CD4-positive, alpha-beta T cell treated with Interleukin-12 subunit alpha and Interleukin-12 subunit beta, for 1 hour (primary cell): ENCODE results near the gene SV2B.
"Not testable (repeated sequence)": the region's sequence is repeated elsewhere in the genome, so short reads cannot be mapped to it uniquely, and the experiment has no call there.

ENCODE experiments used
- DNase-seq: peaks from one replicate; pipeline ENCODE4 v3.0.0-alpha.2; 2020

Gene SV2B, protein sequence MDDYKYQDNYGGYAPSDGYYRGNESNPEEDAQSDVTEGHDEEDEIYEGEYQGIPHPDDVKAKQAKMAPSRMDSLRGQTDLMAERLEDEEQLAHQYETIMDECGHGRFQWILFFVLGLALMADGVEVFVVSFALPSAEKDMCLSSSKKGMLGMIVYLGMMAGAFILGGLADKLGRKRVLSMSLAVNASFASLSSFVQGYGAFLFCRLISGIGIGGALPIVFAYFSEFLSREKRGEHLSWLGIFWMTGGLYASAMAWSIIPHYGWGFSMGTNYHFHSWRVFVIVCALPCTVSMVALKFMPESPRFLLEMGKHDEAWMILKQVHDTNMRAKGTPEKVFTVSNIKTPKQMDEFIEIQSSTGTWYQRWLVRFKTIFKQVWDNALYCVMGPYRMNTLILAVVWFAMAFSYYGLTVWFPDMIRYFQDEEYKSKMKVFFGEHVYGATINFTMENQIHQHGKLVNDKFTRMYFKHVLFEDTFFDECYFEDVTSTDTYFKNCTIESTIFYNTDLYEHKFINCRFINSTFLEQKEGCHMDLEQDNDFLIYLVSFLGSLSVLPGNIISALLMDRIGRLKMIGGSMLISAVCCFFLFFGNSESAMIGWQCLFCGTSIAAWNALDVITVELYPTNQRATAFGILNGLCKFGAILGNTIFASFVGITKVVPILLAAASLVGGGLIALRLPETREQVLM

DNA sequence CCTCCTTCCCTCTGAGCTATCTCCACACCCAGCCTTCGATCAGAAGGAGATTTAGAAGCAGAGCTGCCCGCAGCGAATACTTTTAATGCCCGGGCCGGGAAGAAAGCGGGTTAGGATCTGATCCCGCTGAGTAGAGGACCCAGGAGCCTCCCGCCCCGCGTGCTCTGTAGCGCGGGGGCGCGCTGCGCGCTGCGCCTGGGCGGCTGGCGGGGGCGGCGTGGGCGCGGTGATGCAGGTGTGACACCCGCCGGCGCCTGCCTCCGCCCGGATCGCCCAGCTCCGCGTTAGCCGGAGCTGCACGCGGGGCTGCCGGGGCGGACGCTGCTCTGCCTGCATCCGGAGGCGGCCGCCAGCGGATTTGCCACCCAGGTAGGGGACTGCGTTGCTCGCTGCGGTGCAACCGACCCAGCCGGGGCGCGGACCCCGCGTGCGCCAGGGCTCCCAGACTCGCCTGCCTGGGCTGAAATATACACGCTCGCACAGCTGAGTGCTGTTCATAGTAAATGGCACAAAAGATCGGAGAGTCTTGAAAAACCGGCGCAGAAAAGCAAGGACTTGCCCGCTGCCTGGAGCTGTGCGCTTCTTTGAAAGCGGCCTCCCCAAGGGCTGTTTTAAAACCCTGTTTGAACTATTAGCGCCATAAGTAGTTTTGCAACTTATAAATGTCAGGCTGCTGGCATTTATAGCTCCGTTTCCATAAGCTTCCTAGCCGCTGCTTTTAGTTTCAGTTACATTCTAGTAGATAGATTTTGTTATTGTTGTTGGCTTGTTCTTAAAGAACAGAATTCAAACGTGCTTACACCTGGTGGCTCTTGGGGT, at the start of gene SV2B:
Gene SV2B (plus strand): TSS at position 263 of the 819 bp plus-strand sequence. CDS start 126,007 bp downstream, outside the sequence.
- DNase-seq: peak; percentile 34

DNA sequence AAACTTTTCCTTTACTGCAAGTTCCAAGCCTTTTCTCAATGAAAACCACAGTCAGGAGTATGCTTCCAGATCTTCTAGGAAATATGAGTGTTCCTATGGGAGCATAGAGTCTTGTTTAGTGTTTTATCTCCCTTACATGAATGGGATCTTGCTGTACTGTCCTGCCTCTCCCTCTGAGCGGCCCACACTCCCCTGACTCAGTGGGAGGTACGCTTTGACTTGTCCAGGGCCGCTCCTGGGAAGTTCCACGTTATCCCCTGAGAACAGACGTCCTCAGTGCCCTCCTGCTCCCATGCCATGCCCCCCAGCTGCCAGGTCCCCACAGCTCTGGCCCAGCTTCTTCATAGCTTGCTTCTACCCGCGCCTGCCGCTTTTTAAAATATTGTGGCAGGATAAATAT, 48.8 kb upstream of the SV2B start:
- DNase-seq: no peak

DNA sequence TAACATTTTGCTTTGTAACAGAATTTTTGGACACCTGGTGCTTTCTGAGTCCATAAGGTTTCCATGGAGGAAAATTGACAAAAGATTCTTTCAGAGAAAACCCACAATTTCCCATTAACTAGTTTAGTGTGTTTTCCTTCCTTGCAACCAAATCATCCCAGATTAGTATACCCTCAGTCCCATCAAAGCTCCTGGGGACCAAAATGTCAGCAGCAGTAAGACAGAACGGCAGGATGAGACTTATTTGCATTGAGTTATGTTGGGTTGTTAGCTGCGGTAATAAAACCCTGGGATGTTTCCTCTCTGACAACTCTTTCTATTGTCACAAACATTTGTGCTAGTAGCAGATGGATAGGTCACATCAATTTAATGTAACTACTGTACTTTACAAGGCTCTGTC, 45.2 kb upstream of the SV2B start:
- DNase-seq: no peak

DNA sequence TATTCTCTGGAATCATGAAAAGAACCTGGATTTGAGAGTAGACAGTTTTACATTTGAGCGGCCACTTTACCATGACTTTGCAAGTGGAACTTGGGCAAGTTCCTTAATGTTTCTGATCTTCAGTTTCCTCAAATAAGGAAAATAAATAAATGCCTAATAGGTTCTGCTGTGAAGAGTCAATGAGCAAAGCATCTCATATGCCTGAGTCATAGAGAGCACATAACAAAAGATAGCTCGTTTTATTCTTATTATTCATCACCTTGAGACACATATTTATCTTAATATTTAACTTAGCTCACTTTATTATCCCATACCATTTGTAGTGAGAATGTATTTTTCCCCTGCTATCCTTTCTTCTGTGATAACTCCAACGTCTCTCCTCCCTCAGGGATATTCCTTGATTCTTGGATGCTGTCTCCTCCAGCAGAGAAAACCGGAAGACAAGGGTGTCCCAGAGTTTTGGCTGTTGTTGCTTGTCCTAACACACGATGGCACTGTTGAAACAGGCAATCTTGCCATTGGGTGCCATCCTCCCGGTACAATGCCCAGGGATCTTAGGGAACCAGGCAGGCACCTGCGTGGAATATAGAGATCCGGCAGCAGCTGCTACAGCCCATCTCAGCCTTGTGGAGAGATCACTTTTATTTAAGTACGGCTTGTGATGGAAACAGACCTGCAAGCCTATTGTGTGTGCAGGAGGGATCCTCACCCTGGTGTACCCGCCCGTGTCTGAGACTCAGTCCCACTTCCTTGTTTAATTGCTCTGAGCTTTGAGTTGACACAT, 44.3 kb upstream of the SV2B start:
- DNase-seq: peak; percentile 41

DNA sequence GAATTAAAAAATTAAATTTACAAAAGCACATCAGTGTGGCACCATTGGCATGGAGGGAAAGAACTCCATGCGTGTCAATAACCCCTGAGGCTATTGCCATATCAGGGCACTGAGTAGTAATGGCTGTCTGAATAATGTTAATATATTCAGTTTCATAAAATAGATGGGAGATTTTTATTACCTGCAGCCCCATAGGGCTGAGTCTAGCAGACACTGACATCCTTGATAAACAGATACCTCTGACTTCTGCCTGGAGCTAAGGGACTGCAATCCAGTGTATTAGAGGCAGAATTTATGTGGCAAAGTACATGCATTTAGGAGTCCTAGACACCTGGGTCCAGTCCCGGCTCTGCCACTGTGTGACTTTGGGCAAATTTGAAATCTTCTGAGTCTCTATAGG, 38.8 kb upstream of the SV2B start:
- no peak for DNase-seq

DNA sequence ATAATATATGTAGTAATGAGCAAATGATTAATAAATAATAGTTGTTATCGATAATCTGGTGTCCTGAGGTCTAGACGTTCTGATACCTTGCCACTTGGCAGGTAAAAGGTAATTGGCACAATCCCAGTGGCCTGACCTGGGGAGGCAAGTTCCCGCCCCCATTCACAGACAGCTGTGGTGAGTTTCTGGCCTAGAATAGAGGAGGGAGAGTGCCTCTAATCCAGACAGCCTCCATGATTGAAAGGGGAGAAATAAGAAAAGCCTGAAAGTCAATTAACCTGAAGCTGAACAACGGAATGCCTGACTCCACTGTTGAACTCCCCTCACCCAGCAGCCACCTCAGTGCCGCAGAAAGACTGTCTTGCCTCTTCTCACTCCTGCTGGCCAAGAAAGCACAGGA, 38.1 kb upstream of the SV2B start:
- no peak for DNase-seq

DNA sequence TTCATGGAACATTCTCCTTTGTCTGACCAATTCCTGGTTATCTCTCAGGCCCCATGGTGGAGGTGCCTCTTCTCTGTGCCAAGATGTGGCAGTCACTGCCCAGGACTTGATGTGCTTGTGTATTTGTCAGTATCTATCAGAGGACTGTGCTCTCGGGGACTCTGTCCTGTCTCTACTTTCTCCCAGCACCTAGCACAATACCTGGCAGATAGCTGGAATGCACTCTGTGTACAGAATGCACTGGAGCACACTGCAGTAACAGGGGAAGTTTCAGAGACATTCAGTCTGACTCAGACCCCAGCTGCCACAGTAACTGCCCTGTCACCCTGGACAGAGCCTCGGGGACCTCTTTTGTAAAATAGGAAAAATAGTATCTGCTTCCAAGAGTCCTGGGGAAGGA, 34.6 kb upstream of the SV2B start:
- no peak for DNase-seq

DNA sequence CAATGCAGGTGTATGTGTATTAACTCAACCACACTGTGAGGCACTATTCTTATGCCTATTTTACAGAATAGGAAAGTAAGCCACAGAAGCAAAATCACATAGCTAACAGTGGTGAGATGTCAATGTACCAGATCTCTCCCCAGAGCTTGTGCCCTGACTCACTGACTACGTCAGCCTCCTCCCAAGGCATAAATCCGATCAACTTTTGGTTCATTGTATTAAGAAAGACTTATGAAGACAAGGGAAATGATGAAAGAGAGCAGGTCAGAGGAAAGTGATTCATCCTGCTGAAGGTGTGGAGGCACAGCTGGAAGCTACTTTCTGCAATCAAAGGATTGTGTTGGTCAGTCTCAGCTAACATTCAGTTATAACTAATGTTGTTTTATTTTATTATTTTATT, 33.0 kb upstream of the SV2B start:
- DNase-seq: no peak

DNA sequence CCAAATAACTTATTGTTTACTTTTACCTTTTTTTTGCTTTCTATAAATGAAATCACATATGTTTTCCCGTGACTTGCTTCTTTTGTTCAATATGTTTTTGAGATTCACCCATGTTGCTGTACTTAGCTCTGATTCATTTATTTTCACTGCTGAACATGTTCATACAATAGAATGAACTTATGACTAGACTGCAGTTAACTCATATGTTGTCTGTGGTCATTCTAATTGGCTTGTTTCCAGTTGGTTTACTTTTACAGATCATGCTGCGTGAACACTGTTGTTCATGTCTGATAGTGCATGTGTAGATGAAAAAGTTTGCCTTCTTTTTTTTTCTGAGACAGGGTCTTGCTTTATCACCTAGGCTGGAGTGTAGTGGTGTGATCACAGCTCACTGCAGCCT, 31.6 kb upstream of the SV2B start:
- DNase-seq: no peak

DNA sequence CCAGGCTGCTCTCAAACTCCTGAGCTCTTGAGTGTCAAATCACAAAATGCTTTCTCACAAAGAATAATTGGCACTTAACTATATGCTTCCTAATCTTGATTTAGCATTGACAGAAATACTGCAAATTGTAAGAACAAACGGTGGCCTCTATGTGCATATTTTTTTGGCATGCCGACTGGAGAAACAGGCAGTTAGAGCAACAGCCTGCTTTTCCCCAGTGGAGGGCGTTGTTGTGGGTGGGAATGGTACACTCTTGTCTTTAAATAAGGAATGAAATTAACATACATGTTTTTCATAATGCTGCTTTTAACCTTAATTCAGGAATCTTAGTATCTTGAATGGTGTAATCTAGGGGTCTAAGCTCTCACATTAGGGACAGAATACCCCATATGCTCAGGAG, 31.1 kb upstream of the SV2B start:
- no peak for DNase-seq

DNA sequence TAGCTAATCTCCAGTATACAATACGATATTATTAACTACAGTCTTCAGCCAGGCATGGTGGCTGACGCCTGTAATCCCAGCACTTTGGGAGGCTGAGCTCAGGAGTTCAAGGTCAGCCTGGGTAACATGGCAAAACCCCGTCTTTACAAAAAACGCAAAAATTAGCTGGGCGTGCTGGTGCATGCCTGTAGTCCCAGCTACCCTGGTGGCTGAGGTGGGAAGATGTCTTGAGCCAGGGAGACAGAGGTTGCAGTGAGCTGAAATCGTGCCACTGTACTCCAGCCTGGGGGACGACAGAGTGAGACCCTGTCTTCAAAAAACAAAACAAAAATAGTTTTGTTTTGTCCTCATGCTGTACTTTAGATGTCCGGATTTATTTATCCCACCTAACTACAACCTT, 29.2 kb upstream of the SV2B start:
- no peak for DNase-seq

DNA sequence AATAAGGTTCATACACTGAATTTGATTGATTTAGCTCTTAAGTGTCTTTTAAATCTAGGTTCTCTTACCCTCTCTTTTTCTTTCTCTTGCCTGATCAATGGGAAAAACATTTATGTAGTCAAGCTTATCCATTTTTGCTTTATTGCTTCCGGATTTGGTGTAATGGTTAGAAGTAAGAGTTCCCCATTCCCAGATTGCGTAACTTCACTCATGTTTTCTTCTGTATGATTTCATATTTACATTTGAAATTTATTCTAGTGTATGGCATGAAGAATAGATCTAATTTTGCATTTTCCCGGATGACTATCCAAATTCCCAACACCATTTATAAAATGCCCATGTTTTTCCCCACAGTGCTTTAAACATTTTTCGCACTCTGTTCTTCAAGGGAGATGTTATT, 27.9 kb upstream of the SV2B start:
- DNase-seq: no peak

DNA sequence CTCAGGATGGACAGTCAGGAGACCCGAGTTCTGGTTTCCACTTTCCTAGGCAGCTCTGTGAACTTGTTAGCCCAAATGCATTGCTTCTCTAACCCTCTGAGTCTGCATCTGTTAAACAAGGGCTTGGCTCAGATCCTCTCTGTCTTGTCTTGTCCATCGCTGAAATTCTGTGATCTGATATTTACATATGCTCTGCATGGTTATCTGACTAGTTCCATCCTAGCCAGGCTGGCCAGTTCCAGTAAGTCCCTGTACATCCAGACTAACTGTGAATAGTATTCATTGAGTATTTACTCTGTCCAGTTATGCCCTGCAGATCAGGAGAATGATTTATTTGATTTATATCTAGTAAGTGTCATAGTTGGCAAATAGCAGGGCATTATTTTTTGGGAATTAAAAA, 27.0 kb upstream of the SV2B start:
- DNase-seq: no peak

DNA sequence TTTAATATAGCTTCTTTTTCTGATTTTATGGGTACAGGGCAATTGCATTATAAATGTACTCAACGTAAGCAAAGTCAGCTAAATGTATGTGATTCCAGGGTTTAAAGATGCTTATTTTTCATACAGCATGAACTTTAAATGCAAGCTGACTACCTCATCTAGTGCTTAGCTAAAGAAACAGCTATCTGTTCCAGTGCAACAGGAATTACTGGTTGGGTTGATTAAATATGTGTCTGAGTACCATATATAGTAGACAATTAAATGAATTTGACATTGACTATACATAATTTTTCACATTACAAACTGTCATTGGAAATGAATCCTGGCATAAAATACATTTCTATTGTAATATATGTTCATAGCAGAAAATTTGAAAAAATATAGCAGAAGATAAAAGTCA, 26.3 kb upstream of the SV2B start:
- DNase-seq: no peak

DNA sequence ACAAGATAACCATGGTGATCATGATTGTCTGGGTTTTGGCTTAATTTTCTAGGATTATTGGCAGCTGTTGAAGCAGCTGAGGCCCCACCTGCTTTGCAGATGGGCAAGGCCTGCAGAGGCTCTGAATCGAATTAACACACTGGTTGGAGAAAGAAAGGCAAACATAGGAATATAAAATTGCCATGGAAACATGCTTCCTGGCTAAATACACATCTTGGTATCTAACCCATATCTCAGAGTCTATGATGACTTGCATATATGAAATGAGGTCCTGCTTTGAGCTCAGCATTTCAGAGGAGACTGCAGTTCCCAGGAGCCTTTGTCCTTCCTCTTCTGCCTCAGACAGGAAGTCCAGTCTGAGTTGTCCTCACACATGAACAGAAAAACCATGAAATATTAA, 24.3 kb upstream of the SV2B start:
- DNase-seq: no peak

DNA sequence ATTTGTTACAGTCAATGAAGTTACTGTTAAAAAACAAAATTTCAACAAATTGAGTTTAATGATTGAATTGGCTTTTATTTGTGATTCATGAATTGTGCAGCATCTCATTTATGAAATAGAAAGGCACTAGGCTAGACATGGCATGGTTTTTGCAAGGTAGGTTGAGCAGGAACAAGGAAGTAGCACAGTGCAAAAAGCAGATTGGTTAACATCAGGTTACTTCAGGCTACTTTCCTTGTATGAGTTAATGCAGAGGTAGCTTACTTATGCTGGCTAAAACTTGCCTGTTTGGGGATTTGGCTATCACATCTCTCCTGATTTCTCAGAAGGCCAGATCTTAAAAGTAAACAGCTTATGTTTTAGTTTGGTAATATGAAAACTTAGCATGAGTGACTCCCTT, 23.0 kb upstream of the SV2B start:
- DNase-seq: no peak

DNA sequence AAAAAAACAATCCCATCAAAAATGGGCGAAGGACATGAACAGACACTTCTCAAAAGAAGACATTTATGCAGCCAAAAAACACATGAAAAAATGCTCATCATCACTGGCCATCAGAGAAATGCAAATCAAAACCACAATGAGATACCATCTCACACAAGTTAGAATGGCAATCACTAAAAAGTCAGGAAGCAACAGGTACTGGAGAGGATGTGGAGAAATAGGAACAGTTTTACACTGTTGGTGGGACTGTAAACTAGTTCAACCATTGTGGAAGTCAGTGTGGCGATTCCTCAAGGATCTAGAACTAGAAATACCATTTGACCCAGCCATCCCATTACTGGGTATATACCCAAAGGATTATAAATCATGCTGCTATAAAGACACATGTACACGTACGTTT, 6.2 kb upstream of the SV2B start:
- DNase-seq: not testable (repeated sequence)

DNA sequence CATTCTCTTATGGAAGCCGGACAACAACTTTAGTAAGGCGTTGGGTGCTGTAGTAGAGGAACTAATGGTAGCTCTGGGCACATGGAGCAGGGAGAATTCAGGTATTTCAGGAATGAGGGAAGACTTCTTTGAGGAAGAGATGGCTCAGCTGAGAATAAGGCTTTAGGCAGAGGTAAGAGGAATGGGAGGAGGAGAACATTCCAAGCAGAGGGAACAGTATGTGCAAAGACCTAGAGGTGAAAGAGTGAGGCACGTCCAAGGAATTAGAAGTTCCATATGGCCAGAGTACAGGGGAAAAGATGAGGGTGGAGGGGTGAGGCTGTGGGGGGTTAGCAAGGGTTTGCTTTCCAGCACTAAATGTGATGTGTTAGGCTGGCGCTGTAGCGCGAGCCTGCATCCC, 1.6 kb upstream of the SV2B start:
- DNase-seq: no peak

DNA sequence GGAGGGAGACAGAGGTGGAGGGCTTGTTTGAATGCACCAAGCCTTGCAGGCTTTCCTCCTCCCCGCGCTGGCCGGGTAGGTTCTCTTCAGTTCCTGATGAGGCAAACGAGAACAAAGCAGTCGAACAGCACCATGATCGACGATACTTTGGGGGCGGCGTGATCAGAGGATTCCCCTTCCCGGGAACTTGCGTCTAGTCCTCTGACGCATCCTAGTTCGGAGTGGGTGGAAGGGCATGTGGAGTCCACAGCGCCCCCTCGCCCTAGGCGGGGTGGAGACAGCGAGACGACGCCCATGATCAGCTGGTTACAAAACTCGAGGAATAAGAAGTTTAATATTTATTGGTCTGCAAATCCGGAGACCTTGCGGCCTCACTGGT, 452 bp upstream of the SV2B start:
- DNase-seq: no peak

DNA sequence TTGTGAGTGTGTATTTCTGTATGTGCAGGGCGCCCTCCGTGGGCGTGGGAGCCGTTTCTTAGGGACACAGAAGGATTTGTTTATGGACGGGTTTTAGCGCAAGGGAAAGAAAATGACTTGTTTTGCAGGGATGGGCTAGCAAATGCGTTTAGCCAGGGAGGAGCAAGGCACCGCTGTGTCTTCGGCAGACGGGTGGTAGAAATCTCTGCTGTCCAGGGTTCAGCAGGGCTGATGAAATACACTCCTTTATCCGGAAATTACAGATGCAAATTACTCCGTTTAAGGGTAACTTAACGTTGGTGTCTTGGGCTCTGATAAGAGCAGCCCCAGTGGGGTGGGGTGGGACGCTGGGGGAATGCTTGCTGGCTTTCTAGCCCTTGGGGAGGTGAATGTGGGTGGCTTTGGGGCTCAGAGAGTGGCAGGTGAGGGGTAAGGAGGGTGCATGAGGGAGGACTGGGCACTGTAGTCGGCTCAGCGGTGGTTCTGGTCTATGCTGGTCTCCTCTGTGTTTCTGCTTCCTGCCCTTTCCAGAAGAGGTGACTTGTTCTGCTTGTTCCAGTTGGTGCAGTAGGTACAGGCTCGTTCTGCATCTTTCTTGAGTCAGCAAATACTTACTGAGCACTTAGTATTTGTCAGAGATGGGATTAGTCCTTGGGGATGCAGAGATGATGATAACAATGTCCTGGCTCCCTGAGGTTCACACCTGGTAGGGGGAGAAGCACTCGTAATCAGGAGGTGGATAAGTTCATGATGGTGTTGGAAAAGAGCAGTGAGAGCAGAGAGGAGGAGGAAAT, 954 bp downstream of the SV2B start:
- DNase-seq: no peak

DNA sequence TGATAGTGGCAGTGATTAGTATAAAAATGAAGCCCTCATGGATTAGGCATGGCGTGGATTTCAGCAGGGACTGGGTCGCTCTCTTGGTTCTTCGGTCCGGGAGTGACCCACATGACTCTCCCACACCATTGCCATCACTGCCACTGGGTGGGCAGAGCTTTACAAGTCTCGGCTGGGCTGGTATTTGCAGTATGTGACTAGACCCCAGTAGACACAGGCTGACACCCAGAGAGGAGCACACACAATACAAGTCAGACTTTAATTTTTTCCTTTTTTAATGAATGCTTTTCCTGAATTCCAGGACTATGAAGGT, 1.5 kb downstream of the SV2B start:
- no peak for DNase-seq

DNA sequence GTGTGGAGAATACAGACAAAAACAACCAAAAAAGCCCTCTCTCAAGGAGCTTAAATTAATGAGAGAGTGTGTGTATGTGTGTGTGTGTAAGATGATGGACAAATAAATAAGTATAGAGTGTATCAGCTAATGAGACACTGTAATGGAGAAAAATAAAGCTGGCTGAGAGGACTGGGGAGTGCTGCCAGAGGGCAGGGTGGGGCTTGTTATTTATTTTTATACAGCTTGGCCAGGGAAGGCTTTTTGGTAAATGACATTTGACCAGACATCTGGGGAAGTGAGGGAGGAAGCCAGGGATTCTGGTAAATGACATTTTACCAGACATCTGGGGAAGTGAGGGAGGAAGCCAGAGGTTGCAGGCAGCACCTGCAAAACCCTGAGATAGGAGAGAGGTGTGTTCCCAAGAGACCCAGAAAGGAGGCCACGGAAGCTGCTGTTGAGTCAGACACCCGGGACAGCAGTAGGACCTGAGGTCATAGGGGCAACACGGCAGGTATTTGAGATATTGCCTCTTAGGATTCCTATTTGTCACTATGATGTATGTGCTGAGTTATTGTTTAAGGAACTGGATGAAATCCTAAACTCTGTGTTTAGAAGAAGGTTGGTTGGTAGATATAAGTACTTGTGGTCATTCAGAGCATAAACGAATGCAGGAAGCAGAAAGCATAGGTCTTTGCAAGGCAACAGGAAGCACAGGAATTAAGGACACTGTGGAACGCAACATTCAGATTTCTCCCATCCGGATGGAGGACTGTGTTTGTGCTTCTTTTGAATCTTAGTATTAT, 2.7 kb downstream of the SV2B start:
- no peak for DNase-seq
